Measurements from ENCODE around the gene AGA. TPM values are rescaled to one million over a fixed set of nuclear protein-coding genes. Genes with fewer than 3 reads are reported as not detected.

The AGA gene
- total RNA-seq, 1 donor from 2014 or later = 20.5 TPM

DNA sequence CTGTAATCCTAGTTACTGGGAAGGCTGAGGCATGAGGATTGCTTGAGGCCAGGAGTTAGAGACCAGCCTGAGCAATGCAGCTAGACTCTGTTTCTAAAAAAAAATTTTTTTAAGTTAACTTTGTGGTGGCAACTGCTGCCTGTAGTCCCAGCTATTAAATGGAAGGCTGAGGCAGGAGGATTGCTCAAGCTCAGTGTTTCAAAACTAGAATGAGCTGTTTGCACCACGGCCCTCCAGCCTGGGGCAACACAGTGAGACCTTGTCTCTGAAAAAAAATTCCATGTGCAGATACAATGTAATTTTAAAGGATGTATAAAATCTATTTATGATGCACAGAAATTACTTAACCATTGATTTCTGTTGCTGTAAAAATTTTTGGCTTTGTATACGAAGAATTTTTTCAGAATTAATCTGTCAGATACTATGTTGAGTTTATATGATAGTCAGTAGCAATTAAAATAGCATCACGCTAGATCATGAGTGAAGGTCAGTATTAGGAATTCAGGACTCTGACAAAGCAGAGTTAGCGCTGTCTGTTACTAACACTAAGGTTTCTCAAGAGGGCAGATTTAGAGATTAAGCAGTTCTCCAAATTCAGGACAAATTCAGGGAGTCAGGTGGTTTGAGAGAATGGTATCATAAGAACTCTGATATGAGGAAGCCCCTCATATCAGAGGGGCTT lies 8.3 kb upstream of the AGA start:
- peaks cover 2% of the 10 kb centered on the region for H3K27me3 Mint-ChIP-seq
- TF ChIP-seq, protein P1, sequence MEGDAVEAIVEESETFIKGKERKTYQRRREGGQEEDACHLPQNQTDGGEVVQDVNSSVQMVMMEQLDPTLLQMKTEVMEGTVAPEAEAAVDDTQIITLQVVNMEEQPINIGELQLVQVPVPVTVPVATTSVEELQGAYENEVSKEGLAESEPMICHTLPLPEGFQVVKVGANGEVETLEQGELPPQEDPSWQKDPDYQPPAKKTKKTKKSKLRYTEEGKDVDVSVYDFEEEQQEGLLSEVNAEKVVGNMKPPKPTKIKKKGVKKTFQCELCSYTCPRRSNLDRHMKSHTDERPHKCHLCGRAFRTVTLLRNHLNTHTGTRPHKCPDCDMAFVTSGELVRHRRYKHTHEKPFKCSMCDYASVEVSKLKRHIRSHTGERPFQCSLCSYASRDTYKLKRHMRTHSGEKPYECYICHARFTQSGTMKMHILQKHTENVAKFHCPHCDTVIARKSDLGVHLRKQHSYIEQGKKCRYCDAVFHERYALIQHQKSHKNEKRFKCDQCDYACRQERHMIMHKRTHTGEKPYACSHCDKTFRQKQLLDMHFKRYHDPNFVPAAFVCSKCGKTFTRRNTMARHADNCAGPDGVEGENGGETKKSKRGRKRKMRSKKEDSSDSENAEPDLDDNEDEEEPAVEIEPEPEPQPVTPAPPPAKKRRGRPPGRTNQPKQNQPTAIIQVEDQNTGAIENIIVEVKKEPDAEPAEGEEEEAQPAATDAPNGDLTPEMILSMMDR (IDR thresholded peaks at IDR 0.05; ENCODE audit: unreplicated experiment) = no peak
- no peak for DNase-seq (ENCODE audit: low spot score, unreplicated experiment)
- H3K9me3 Mint-ChIP-seq (ENCODE audit: low read depth) = no peaks in the 10 kb centered on the region
- H3K36me3 Mint-ChIP-seq (ENCODE audit: insufficient read depth) = no peaks in the 10 kb centered on the region
- peaks cover 6% of the 10 kb centered on the region for H3K4me1 Mint-ChIP-seq (ENCODE audit: low read depth)
- no peak overlapping the region for H3K4me3 Mint-ChIP-seq (ENCODE audit: low read depth)
- H3K27ac Mint-ChIP-seq = no peak overlapping the region

DNA sequence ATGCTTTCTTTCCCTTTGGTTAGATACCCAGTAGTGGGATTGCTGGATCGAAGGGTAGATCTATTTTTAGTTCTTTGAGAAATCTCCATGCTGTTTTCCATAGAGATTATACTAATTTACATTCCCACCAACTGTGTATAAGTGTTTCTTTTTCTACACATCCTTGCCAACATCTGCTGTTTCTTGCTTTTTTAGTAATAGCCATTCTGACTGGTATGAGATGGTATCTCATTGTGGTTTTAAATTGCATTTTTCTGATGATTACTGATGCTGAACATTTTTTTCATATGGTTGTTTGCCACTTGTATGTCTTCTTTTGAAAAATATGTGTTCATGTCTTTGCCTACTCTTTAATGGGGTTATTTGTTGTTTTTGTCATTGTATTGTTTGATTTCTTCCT lies 6.6 kb upstream of the AGA start:
- TF ChIP-seq, protein P1 (IDR thresholded peaks at IDR 0.05; ENCODE audit: unreplicated experiment) = no peak
- no peaks in the 10 kb centered on the region for H3K9me3 Mint-ChIP-seq (ENCODE audit: low read depth)
- no peak overlapping the region for H3K4me3 Mint-ChIP-seq (ENCODE audit: low read depth)
- no peak for DNase-seq (ENCODE audit: low spot score, unreplicated experiment)
- H3K27ac Mint-ChIP-seq = no peak overlapping the region
- H3K36me3 Mint-ChIP-seq (ENCODE audit: insufficient read depth) = no peaks in the 10 kb centered on the region
- peaks cover 1% of the 10 kb centered on the region for H3K4me1 Mint-ChIP-seq (ENCODE audit: low read depth)
- H3K27me3 Mint-ChIP-seq = peaks cover 2% of the 10 kb centered on the region

DNA sequence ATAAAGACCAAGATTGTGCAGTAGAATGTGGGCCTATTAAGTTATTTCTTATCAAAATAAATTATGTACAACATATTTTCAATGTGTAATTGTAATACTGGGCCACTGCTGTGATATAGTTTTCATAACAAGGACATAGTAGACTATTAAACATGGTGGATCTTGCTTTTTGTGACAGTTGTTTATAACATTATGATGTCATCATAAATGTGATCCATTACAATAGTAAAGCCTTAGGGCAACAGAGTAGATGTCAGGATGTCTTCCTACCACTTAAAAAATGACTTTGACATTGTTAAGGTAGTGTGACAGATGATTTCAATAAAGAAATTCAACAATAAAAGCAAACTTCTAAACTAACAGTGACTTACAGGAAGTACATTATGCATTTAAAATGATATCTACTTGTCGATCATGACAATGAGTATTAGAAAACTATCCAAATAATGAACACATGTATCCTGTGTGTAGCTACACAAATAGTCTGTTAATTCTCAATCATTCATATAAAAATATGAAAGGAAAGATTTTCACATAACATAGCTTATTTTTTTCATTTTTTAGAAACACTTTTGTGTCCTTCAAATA lies 5.3 kb upstream of the AGA start:
- TF ChIP-seq, protein P1 (IDR thresholded peaks at IDR 0.05; ENCODE audit: unreplicated experiment) = no peak
- Mint-ChIP-seq H3K9me3 (ENCODE audit: low read depth) (no peaks in the 10 kb centered on the region), H3K4me3 (ENCODE audit: low read depth) (no peak overlapping the region), H3K27ac (no peak overlapping the region), H3K27me3 (no peaks in the 10 kb centered on the region), H3K36me3 (ENCODE audit: insufficient read depth) (no peaks in the 10 kb centered on the region), H3K4me1 (ENCODE audit: low read depth) (peaks cover 6% of the 10 kb centered on the region)
- DNase-seq (ENCODE audit: low spot score, unreplicated experiment) = no peak

DNA sequence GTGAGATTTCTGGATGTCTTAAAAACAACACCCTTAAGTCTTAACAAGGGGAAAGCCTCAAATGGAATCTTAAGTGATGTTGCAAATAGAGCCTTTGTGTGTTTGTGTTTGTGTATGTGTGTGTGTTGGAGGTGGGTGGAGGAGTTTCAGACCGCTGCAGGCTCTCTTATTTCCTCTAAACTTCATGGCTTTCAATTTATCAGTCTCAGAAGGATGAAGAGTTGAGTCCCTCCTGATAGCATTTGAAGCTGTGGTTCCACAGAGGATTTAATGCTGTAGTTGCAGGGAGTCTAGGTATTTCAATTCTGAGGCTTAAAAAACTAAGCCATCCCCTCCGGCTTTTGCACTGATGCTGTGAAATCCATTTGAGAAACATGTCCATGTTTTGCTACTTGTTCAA lies 4.3 kb upstream of the AGA start:
- no peak overlapping the region for H3K4me3 Mint-ChIP-seq (ENCODE audit: low read depth)
- TF ChIP-seq, protein P1 (IDR thresholded peaks at IDR 0.05; ENCODE audit: unreplicated experiment) = no peak
- no peak for DNase-seq (ENCODE audit: low spot score, unreplicated experiment)

DNA sequence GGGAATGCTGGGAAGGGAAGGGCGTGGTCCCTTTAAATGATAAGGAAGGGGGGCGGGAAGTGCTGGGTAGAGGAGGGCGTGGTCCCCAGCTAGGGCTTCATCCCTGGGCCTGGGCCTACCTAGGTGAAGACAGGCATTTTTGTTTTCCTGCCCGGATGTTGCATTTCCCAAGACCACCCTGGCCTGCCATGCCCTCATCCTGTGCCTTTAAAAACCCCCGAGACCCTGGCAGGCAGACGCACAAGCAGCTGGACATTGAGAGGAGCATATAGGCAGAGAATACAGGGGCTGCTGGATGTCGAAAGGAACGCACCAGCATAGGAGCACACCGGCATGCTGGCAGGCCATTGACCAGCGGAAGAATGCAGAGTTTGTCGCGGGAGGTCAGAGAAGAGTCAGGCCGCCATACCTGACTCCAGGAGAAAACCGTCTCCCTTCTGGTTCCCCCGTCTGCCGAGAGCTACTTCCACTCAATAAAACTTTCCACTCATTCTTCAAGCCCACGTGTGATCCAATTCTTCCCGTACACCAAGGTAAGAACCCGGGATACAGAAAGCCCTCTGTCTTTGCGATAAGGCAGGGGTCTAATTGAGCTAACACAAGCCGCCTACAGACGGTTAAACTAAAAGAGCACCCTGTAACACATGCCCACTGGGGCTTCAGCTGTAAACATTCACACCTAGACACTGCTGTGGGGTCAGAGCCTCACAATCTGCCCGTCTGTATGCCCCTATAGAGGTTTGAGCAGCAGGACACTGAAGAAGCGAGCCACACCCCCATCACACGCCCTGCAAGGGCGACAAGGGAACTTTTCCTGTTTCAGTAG lies 2.9 kb upstream of the AGA start:
- Mint-ChIP-seq H3K36me3 (ENCODE audit: insufficient read depth) (no peaks in the 10 kb centered on the region), H3K27me3 (no peaks in the 10 kb centered on the region), H3K27ac (peak overlapping the region; percentile 87), H3K4me3 (ENCODE audit: low read depth) (peak overlapping the region; percentile 66), H3K9me3 (ENCODE audit: low read depth) (no peaks in the 10 kb centered on the region), H3K4me1 (ENCODE audit: low read depth) (peaks cover 19% of the 10 kb centered on the region)
- TF ChIP-seq, protein P1 (IDR thresholded peaks at IDR 0.05; ENCODE audit: unreplicated experiment) = no peak
- DNase-seq (ENCODE audit: low spot score, unreplicated experiment) = no peak

More for the DNA sequence above, 4.3 kb upstream of the AGA start:
- no peaks in the 10 kb centered on the region for H3K36me3 Mint-ChIP-seq (ENCODE audit: insufficient read depth)
- peaks cover 8% of the 10 kb centered on the region for H3K4me1 Mint-ChIP-seq (ENCODE audit: low read depth)
- no peak overlapping the region for H3K27ac Mint-ChIP-seq
- H3K9me3 Mint-ChIP-seq (ENCODE audit: low read depth) = no peaks in the 10 kb centered on the region
- H3K27me3 Mint-ChIP-seq = no peaks in the 10 kb centered on the region

All from progenitor cell of endocrine pancreas (in vitro differentiated cells).